ENCODE measurements around the gene EFCC1. TPM values are rescaled to one million over a fixed set of nuclear protein-coding genes. Genes with fewer than 3 reads are reported as not detected.

The EFCC1 gene
- polyA plus RNA-seq, 1 donor: 1.7 TPM

DNA sequence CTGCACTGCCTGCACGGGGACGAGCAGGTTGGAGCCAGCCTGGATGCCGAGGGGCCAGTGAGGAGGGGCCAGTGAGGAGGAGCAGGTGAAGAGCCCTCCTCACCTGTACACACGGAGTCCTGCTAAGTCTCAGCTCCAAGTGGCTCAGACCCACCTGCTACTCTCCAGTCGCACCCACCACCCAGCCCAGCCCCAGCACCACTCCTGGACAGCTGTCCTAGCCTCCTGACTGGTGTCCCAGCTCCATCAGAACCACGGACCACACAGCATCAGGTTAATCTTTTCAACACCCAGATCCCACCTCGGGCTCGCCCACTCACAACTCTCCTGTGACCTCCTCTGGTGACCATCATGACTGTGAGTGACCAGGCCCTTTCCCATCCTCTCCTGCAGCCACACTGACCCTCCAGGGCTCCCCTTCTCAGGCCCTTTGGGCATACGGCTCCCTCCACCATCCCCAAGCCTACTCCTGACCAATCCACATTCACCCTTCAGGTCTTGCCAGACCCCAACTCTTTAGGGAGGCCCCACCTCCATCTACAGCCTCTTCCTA is 13.8 kb downstream of the EFCC1 start:
- no peak for DNase-seq

DNA sequence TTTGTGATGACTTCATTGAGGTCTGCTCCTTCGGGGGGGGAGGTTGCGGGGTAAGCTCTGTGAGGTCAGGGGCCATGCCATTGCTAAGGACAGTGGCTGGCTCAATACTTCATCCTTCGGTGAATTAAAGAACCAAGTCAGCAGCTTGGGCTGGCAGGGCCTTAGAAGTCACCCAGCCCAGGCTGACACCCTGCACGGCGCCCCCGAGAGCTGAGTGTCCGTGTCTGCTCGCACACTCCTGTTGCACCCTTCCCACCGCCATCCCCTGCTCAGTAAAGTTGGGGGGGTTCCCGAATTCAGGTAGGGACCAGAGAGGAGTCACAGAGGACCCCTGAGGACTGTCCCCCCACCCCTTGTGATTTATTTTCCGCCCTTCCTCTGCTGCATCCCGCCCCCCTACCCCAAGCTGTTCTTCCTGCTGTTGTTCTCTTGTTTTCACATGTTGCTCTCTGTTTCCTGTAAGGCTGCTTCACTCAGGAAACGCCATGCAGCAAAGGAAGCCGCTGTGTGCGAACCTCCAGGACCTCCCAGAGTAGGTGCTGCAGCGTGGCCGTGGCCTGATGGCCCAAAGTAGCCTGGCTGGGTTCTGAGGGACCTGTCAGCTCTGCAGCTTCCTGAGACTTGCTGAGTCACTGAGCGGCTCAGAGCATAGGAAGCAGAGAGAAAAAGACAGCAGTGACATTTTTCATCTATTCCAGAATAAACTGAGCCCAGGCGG is 14.4 kb downstream of the EFCC1 start:
- no peak for DNase-seq

DNA sequence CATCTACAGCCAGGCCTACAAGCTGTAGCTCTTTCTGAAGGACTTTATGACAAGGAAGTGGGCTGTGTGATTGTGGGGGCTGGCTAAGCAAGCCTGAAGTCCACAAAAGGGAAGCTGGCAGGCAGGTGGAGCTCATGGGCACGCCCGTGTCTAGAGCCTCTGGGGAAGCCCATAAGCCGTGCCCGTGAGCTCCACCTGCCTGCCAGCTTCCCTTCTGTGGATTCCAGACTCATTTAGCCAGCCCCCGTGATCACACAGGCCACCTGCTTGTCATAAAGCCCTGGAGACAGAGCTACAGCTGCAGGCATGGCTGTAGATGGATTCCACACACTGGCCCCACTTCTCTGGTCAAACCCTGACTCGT is 15.2 kb downstream of the EFCC1 start:
- no peak for DNase-seq

DNA sequence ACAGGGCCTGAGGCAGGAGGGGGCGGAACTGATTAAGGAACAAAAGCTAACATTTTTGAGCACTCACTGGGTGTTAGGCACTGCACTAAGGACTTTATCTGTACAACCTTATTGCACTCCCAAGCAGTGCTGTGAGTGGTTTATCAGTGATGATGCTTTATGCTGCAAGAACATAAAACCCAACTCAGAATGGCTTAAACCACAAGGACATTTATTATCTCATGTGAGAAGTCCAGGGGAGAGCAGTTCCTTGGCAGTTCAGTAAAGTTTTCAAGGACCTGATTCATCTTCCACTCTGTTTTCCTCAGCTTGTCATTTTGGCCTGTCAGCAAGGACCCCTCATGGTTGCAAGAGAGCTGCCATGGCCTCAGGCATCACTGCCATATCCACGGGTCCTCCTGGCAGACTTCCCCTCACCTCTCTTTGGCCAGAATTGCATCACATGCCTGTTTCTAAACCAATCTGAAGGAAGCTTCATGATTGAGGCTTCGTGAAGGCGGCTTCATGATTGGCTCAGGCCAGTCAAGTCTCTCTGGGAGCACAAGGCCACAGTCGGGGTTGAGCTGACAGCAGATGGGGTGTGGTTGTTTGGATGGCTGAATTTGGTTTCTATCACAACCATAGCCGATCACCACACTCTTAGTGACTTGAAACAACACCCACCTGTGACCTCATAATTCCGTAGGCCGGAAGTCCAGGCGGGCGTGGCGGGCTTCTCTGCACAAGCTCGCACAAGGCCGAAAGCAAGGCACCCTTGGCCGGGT is 15.8 kb downstream of the EFCC1 start:
- no peak for DNase-seq

DNA sequence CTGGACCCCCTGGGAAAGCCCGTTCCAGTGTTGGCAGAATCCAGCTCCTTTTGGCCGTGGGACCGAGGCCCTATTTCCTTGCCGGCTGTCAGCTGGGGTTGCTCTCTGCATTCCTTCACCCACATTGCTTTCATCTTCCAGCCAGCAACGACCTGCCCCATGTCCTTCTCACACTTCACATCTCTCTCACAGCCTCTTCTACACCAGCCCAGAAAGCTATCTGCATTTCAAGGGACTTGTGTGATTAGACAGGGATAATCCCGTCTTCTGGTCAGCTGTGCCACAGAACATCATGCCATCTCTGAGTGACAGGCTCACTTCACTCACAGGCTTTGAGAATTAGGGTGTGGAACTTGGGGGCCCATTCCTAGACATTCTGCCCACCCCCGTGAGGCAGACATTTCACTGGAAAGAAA is 16.4 kb downstream of the EFCC1 start:
- DNase-seq: no peak

DNA sequence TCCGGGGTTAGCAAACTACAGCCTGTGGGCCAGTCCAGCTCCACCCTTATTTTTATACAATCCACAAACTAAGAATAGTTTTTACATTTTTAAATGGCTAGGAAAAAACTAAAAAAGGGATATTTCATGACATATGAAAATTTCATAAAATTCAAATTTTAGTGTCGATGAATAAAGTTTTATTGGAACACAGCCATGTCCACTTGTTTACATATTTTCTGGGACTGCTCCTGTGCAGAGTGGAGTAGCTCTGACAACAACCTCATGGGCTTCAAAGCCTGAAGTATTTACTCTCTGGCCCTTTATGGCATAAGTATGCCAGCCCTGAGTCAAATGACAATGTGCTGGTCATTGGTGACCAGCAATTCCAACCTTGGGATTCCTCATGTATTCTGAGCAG is 17.2 kb downstream of the EFCC1 start:
- DNase-seq: no peak

DNA sequence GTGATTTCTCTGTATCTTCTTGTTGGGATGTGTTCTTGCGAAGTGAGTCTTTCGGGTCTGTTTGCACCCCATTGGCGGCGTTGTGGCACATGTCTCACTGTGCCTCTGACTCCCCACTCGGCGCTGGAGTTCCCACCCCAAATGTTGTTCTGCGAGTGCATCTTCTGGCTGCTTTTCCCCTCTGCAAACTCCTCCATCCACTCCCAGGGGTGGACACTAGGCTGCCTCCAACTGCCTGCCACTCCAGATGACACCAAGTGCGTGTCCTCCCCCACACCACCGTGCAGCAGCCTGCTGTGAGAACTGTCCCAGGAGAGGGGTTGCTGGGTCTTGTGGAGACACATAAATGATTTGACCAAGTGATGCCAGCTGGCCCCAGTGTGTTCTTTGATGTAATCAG is 17.6 kb downstream of the EFCC1 start:
- DNase-seq: no peak

DNA sequence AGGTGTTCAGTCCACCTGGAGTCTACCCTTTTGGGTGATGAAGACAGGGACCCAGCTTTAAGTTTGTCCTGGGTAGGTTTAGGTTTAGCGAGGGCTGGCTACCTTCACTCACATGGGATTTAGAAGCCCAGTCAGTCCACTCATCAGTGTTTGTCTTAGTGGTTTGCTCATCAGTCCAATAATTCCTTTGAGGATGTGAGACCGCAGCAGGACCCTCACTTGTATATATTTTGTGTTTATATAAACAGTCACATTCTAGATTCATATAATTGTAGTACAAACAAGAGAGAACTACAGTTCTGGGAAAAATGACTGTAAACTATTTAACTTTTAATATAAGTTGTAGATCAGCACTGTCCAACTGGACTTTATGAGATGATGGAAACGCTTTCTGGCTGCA is 18.2 kb downstream of the EFCC1 start:
- DNase-seq: no peak

DNA sequence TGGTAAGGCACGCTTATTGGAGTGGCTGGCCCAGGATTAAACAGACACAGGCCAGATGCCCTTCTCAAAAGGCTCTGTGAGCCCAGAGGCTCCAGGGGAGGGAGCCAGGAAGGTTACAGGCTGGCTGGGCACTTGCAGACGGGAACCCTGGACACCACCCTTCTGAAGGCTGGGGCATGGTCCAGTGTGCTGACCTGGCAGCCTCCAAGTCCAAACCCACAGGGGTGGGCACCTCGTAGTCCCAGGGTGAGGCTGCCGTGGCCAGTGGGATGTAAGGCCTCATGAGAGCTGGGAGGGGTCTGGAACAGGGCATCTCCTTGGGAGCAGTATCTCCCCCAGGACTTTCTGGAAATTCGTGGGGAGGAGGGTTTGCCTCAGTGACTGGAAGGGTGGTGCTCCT is 19.6 kb downstream of the EFCC1 start:
- no peak for DNase-seq

DNA sequence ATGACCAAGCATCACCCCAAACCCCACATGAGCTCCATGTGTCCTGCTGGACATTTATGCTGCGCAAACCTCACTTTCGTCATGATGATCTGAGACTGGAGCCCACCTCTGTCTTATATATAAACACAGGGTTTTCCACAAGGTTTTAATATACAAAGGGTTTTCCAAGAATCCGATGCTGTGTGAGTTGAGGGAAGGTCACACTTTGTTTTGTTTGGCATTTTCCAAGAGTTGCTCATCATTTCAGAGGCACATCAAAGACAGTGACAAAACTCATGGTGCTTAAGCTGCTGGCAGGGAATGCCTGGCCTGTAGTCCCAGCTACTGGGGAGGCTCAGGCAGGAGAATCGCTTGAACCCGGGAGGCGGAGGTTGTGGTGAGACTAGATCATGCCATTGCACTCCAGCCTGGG is 20.0 kb downstream of the EFCC1 start:
- no peak for DNase-seq

DNA sequence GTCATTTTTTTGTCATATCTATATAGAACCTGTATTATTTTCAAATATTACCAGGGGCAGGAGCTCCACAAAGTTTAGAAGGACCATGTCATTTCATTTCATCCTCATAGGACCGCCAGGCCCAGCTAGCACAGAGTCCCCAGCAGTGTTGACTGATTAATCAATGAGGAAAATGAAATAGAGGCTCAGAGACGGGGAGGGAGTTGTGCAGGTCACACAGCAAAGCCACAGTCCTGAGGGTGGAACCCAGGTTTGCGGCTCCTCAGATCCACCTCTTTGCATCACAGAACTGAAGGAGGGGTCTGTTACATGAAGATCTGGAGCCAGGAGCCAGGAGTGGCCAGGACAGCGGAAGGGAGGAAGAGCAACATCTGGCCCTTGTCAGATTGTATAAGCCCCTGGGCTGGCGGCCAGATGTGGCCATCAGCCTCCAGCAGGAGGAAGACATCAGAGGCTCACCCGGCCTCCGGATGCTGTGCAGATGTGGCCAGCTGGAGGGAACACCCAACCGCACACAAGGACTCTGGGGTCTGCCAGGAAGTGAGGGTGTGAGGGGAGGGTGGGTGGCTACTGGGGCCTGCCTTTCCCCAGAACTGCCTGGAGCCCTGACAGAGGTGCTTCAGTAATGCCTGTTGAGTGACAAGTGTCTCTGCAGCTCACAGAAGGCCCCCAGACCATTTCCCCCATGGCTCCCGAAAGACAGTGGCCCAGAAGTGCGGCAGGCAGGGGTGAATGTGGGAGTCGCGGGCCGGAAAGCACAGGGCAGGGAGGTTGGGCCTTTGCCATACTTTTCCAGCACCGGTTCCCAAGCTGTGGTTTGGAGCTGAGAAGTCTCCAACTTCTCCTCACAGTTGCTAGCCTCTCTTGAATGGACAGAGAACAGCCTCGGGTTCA is 21.3 kb downstream of the EFCC1 start:
- peak; percentile 68 for DNase-seq

DNA sequence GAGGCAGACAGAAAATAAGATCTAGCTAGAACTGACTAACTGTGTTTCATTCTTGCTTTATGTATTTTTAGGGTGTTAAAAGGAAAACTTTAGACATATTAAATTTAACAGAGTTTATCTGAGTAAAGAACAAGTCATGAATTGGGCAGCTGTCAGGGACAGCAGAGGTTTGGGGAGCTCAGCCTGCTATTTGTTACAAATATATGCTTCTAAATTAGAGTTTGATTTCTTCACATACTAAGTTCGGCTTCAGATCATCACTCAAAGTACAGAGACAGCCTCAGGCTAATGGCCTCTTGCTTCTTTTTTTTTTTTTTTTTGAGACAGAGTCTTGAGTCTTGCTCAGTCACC is 21.9 kb downstream of the EFCC1 start:
- no peak for DNase-seq

DNA sequence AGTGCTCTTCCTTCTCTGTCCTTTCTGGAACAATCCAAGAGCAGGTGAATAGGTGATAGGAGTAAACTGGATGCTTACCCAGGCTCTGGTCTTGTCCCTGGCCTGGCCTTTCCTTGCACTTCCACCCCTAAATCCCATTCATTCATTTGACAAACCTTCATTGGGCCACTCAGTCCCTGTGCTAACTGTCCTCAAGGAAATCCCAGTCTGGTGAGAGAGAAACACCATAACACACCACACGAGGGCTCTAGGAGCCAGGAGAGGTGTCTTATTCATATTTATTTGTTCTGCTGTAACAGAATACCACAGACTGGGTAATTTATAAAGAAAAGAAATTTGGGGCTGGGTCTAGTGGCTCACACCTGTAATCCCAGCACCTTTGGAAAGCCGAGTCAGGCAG is 22.8 kb downstream of the EFCC1 start:
- no peak for DNase-seq

DNA sequence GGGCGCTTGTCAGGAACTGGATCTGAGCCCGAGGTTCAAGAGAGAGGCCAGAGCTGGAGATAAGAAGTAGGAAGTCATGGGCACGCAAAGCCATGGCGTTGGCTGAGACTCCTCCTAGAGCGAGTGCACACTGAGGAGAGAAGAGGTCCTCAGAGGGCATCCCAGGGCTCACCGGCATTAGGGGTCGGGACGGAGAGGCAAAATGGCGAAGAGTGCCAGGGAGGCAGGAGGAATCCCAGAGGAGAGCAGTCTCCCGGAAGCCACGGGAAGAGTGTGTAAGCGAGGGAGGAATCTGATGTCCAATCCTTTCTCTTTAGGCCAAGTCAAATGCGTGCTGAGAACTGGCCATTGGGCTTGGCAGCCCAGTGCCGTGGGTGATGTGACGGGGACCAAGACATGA is 24.0 kb downstream of the EFCC1 start:
- no peak for DNase-seq

DNA sequence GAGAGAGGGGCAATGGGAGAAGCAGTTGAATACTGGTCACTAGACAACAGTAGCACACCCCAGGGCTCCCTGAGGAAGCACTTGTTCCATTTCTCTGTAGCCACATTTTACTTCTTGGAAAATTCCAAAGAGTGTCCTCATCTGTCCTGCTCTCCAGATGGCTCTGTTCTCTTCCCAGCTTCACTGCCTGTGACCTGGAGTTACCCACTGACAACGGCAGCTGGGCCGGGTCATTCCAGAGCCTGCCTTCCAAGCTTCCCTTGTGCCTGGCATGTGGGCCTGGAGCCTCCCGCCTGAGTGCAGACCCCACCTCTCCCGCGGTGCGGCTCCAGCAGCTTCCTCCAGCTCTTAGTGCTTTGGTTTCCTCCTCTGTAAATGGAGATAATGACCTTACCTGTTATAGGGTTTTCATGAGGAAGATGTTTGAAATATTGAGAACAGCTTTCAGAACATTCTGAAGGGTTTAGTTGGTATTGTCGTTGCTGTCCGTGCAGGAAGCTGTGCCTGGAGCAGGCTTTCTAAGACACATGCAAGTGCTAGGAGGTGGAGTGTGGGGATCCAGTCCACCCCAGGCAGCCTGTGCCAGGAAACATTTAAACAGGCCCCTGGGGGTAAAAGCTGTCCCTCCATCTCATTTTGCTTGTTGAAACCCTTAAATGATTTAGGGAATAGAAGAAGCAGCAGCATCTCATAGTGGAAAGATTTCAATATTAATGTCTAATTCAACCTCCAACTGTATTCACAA is 24.8 kb downstream of the EFCC1 start:
- no peak for DNase-seq

DNA sequence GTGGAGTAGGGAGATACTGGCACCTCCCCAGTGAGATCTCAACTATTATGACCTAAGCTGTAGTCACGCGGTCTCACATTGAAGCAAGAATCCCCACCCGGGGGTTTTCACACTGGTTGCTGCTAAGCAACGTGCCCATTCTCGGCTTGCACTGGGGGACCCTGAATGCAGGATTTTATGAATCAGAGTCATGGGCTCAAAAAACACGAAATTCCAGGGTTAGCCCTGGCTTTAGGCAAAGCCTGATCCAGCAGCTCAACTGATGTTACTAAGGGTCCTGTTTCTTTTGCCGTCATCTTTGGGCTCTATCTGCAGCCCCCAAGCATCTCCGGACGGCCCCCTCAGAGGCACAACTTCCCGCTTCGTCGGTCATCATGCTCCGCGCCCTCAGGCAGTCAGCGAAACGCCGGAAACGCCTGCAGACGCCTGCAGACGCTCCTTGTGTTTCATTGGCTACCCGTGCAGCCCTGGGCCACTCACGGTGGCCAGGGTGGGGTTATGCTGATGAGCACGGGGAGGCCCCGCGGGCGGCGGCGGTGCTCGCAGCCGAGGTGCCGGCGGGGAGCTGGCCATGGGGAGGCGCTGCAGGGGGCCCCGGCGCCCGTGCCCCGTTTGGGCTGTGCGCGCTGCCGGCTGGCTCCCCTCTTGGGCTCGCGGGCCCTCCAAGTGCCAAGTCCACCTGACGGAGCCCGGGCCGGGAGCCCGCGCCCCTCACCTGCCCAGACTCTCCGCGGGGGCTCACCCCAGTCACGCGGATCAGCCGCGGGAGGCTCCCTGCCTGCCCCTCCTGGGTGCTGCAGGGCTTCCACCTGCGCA is 25.8 kb downstream of the EFCC1 start:
- DNase-seq: peak; percentile 82

DNA sequence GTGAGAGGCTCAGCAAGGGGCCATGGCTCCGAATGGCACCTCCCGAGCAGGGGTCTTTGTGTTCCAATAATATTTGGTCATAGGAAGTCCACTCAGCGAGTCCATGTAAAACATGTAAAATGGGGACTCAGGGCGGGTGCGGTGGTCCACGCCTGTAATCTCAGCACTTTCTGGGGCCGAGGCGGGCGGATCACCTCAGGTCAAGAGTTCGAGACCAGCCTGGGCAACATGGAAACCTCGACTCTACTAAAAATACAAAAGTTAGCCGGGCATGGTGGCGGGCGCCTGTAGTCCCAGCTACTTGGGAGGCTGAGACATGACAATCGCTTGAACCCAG is 26.4 kb downstream of the EFCC1 start:
- no peak for DNase-seq

DNA sequence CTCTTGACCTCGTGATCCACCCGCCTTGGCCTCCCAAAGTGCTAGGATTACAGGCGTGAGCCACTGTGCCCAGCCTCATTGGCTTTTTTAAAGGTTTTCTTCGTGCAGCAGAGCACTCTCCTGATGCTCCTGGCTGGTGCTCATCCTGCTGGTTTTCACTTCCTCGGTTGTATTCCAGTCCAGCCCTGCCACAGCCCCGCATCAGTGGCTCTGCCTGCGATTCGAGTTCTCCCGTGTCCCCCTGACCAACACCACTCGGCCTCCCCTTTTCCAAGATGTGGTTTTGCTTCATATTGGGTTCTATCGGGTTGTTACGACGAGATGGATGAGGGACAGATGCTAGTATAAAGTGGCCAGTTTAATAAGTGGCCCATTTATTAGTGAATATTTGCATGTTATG is 27.8 kb downstream of the EFCC1 start:
- DNase-seq: no peak

DNA sequence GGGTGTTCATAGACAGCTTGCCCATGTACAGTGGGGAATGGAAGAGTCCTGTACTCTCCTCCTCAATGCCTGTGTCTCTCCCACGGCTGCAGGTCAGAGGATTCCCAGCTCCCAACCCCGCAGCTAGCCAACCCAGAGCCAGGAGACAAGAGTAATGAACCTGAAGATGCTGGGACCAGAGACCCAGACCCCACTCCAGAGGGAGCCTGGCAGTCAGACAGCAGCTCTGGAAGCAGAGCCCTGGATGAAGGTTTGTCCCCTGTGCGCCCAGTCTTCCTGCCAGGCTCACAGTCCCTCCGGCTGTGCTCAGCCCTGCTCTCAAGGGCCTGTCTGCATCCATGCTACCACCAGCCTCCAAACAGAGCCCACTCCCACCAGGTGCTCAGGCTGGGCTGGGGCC is 29.5 kb downstream of the EFCC1 start:
- no peak for DNase-seq

DNA sequence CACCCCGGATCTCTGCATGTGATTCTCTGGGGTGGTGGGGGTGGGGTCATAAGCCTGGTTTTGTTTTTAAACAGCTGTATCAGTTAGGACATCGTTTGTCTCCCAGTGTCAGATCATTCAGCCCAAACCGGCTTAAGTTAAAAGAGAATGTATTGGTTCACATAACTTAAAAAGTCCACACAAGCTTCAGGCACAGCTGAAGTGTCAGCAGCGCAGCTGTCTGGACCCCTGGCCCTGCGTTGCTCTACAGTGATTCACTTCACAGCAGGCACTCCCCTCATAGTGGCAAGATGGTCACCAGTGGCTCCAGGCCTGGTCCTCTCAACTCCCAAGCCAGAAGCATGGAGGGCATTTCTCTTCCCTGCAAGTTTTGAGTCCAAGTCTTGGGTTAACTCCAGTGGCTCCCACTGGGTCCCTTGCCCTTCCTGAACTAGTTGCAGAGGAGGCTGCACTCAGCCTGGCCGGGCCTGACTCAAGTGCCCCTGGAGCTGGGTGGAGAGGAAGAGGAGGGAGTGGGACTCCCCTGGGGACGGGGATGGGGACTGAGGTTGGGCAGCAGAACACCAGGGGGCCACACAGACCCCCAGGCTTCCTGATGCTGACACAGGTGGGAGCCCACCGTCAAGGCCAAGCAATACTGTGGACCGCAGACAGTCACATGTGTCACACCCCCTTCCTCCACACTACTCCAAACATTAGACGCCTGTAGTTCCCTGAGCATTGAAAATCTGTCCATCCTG is 30.5 kb downstream of the EFCC1 start:
- DNase-seq: no peak

DNA sequence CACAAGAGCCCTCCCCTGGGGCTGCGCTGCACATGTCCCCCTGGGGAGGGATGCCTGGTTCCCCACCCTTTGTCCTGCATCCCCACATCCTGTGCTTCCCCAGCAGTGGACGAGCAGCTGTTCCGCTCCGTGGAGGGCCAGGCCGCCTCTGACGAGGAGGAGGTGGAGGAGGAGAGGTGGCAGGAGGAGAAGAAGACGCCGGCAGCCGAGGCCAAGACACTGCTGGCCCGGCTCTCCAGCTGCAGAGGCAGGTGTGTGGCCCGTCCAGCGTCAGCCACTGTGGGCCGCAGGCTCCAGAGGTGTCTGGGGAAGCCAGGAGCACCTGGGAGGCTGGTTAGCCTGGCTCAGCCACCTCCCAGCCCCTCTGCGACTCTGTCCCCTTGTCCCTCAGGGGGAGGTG is 31.6 kb downstream of the EFCC1 start:
- DNase-seq: no peak
